ENCODE results near the gene RNF150.

GRCh38 chr4:141121101-141121500, 12.2 kb downstream of the RNF150 start:
- TF ChIP-seq SETDB1 (IDR thresholded peaks at IDR 0.05; ENCODE audit: insufficient read length, low read length) (no peak), CTCF (tag by site-specific recombination; IDR thresholded peaks at IDR 0.05) (no peak), ZBTB7A (tag by site-specific recombination; IDR thresholded peaks at IDR 0.05; ENCODE audit: low read depth) (no peak), ZBTB17 (tag by site-specific recombination; IDR thresholded peaks at IDR 0.05) (no peak), SCRT2 (tag by site-specific recombination; IDR thresholded peaks at IDR 0.05) (no peak), ZNF558 (tag by site-specific recombination; IDR thresholded peaks at IDR 0.05) (no peak), REST (tag by site-specific recombination; IDR thresholded peaks at IDR 0.05) (no peak), ZNF24 (tag by site-specific recombination; IDR thresholded peaks at IDR 0.05) (no peak), ZBTB1 (tag by site-specific recombination; IDR thresholded peaks at IDR 0.05) (no peak), ZNF76 (tag by site-specific recombination; IDR thresholded peaks at IDR 0.05; ENCODE audit: borderline replicate concordance, low read depth) (no peak), ZNF10 (tag by site-specific recombination; IDR thresholded peaks at IDR 0.05) (no peak)
